ENCODE results near the gene RUVBL2. TPM values are rescaled to one million over a fixed set of nuclear protein-coding genes. Genes with fewer than 3 reads are reported as not detected.

Gene RUVBL2
- total RNA-seq, 1 experiment from 2014 or later: 170 TPM

- no TSS peak for BruUV-seq (replicated peaks)
- Histone ChIP-seq H3K36me3 (ENCODE audit: control insufficient read depth, insufficient read depth, low read length) (no peaks in the 10 kb centered on the region), H3K4me3 (ENCODE audit: low read depth in 2 of 2, low read length in 2 of 2) (no peak overlapping the region), H3K4me1 (ENCODE audit: control insufficient read depth, insufficient read depth, low read length) (no peaks in the 10 kb centered on the region), H3K9me3 (ENCODE audit: control insufficient read depth, insufficient read depth, low read depth, low read length) (no peaks in the 10 kb centered on the region), H3K27me3 (ENCODE audit: control insufficient read depth, insufficient read depth, low read length) (no peaks in the 10 kb centered on the region), H3K27ac (ENCODE audit: low read length) (no peak overlapping the region)
- DNase-seq (ENCODE audit: low read depth, low spot score) (no peak), ATAC-seq (no peak)
- intact Hi-C loops (cut with micrococcal nuclease; ENCODE audit: unreplicated experiment): no loop called here
- TF ChIP-seq REST (IDR thresholded peaks at IDR 0.05; ENCODE audit: insufficient read depth in 1 of 2, low read depth in 2 of 2, low read length in 1 of 2) (no peak), TCF7L2 (IDR thresholded peaks at IDR 0.05; ENCODE audit: low read depth, low read length) (no peak), POLR2AphosphoS5 (IDR thresholded peaks at IDR 0.05; ENCODE audit: low read depth, low read length) (no peak), SIN3A (IDR thresholded peaks at IDR 0.05; ENCODE audit: borderline replicate concordance, insufficient read depth, low read depth, low read length) (no peak)
- TF ChIP-seq, protein P1, sequence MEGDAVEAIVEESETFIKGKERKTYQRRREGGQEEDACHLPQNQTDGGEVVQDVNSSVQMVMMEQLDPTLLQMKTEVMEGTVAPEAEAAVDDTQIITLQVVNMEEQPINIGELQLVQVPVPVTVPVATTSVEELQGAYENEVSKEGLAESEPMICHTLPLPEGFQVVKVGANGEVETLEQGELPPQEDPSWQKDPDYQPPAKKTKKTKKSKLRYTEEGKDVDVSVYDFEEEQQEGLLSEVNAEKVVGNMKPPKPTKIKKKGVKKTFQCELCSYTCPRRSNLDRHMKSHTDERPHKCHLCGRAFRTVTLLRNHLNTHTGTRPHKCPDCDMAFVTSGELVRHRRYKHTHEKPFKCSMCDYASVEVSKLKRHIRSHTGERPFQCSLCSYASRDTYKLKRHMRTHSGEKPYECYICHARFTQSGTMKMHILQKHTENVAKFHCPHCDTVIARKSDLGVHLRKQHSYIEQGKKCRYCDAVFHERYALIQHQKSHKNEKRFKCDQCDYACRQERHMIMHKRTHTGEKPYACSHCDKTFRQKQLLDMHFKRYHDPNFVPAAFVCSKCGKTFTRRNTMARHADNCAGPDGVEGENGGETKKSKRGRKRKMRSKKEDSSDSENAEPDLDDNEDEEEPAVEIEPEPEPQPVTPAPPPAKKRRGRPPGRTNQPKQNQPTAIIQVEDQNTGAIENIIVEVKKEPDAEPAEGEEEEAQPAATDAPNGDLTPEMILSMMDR (IDR thresholded peaks at IDR 0.05): no peak
- CTCF ChIA-PET: interaction anchor here (0.6 to 1.6 kb wide), 2 partner anchors 16 to 158 kb away, joined by 3 to 4 read pairs; no protein-coding TSS in a partner anchor
- in situ Hi-C loops (cut with HindIII; ENCODE audit: low pct_unique_long_range_greater_than_20kb, low sequenced_read_pairs): no loop called here
- POLR2A ChIA-PET: no interaction called here
Measured at GRCh38 chr19:48986211-48986610, 7.5 kb upstream of the RUVBL2 start.

- Histone ChIP-seq H3K27ac (ENCODE audit: low read length) (no peak overlapping the region), H3K9me3 (ENCODE audit: control insufficient read depth, insufficient read depth, low read depth, low read length) (no peaks in the 10 kb centered on the region), H3K4me1 (ENCODE audit: control insufficient read depth, insufficient read depth, low read length) (no peaks in the 10 kb centered on the region), H3K4me3 (ENCODE audit: low read depth in 2 of 2, low read length in 2 of 2) (no peak overlapping the region), H3K27me3 (ENCODE audit: control insufficient read depth, insufficient read depth, low read length) (no peaks in the 10 kb centered on the region), H3K36me3 (ENCODE audit: control insufficient read depth, insufficient read depth, low read length) (no peaks in the 10 kb centered on the region; the same call in 1 of the 2 replicates)
- TF ChIP-seq TCF7L2 (IDR thresholded peaks at IDR 0.05; ENCODE audit: low read depth, low read length): no peak
- intact Hi-C loops (cut with micrococcal nuclease; ENCODE audit: unreplicated experiment): no loop called here
- CTCF ChIA-PET: interaction anchor here (0.6 to 1.6 kb wide), 2 partner anchors 11 to 17 kb away, joined by 4 to 9 read pairs; no protein-coding TSS in a partner anchor
- in situ Hi-C loops (cut with HindIII; ENCODE audit: low pct_unique_long_range_greater_than_20kb, low sequenced_read_pairs): no loop called here
- BruUV-seq (replicated peaks): no TSS peak
- DNase-seq (ENCODE audit: low read depth, low spot score) (no peak), ATAC-seq (no peak)
- POLR2A ChIA-PET: no interaction called here
Measured at GRCh38 chr19:48987323-48987722, 6.4 kb upstream of the RUVBL2 start.

DNA sequence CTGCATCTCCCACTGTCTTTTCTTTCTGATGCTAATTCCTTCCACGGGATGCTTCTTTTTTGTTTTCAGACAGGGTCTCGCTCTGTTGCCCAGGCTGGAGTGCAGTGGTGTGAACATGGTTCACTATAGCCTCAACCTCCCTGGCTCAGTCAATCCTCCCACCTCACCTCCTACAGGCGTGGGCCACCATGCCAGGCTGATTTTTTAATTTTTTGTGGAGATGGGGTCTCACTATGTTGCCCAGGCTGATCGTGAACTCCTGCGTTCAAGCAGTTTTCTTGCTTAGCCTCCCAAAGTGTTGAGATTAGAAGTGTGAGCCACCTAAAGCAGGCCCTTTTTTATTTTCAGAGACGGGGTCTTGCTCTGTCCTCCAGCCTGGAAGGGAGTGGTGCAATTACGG is 5.4 kb upstream of the RUVBL2 start:
- in situ Hi-C loops (cut with HindIII; ENCODE audit: low pct_unique_long_range_greater_than_20kb, low sequenced_read_pairs): no loop called here
- ChIA-PET CTCF (no interaction called here), POLR2A (no interaction called here)
- Histone ChIP-seq H3K4me1 (ENCODE audit: control insufficient read depth, insufficient read depth, low read length) (no peaks in the 10 kb centered on the region), H3K27me3 (ENCODE audit: control insufficient read depth, insufficient read depth, low read length) (no peaks in the 10 kb centered on the region), H3K9me3 (ENCODE audit: control insufficient read depth, insufficient read depth, low read depth, low read length) (no peaks in the 10 kb centered on the region), H3K4me3 (ENCODE audit: low read depth in 2 of 2, low read length in 2 of 2) (no peak overlapping the region), H3K27ac (ENCODE audit: low read length) (no peak overlapping the region), H3K36me3 (ENCODE audit: control insufficient read depth, insufficient read depth, low read length) (peaks cover 4% of the 10 kb centered on the region; the same call in 1 of the 2 replicates)
- no peak for DNase-seq (ENCODE audit: low read depth, low spot score)
- intact Hi-C loops (cut with micrococcal nuclease; ENCODE audit: unreplicated experiment): no loop called here
- BruUV-seq (replicated peaks): TSS peak; percentile 40
- no peak for TF ChIP-seq TCF7L2 (IDR thresholded peaks at IDR 0.05; ENCODE audit: low read depth, low read length)
- no peak for TF ChIP-seq POLR2AphosphoS5 (IDR thresholded peaks at IDR 0.05; ENCODE audit: low read depth, low read length)
- TF ChIP-seq, protein P1 (IDR thresholded peaks at IDR 0.05): no peak
- no peak for ATAC-seq
